OCI-LY7 (cell line): ENCODE measurements around the gene YOD1.

Experiments used
- CTCF ChIP-seq: fragments of 200-600 bp; sonication (generic); conservative IDR thresholded peaks from 2 replicates; pipeline ENCODE4 v1.5.1; 2014; ENCODE audit warnings: mild to moderate bottlenecking, antibody characterized with exemption, low read length, moderate library complexity, mixed read lengths
- EZH2phosphoT487 ChIP-seq: fragments of 200-600 bp; sonication (generic); IDR thresholded peaks from 2 replicates; pipeline ENCODE4 v1.6.1; 2018; ENCODE audit warnings: low read depth, borderline replicate concordance, mild to moderate bottlenecking, mixed run types, antibody characterized with exemption, low read length, moderate library complexity, mixed read lengths

- no peak for TF ChIP-seq CTCF
- no peak for TF ChIP-seq EZH2phosphoT487
These were observed 18.4 kb downstream of the YOD1 start, which contains the start of gene C1orf116 for GRCh38 chr1:207032528-207033017.
